DND-41 (cell line): ENCODE results near the gene CANT1.

Experiments used
- CTCF ChIP-seq: IDR thresholded peaks from 2 replicates; pipeline ENCODE4 v1.5.1; 2012; ENCODE audit warnings: borderline replicate concordance, low read length, moderate library complexity, mild to moderate bottlenecking; ENCODE audit not compliant: poor library complexity, severe bottlenecking; ENCODE audit errors: extremely low read depth
- EZH2 ChIP-seq: IDR thresholded peaks from 3 replicates; pipeline ENCODE4 v1.6.1; 2012; ENCODE audit warnings: borderline replicate concordance, low read depth, mild to moderate bottlenecking, moderate library complexity, low read length, inconsistent platforms; ENCODE audit not compliant: severe bottlenecking

DNA sequence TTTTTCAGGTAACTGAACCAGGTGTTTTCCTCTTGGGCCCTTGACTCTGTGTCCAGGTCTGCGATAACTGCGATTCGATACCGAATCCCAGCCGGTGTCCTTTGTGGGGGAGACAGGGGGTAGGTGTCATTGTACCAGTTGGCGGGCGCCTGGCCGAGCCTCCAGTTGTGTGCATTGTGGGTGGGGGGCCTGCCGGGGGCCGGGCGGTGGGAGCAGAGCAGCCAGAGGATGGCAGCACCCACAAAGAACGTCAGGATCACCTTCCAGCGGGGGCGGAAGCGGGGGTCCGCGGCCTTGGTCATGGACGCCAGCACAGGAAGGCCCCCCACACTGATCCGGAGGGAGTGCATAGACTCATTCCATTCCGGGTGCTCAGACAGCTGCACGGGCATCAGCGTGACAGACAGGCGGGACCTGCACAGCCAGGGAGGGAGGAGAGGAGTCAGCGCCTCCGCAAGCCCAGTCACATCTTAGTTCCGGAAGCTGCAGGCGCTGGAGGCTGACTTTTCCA lies 12.3 kb downstream of the CANT1 start:
- TF ChIP-seq CTCF: no peak
- no peak for TF ChIP-seq EZH2
